Measurements from ENCODE around the gene LDLRAD3. TPM values are rescaled to one million over a fixed set of nuclear protein-coding genes. Genes with fewer than 3 reads are reported as not detected.

The LDLRAD3 gene
- total and polyA plus RNA-seq, 3 donors from 2014 or later, result 7.1 to 14.6 (median 12.0) TPM

DNA sequence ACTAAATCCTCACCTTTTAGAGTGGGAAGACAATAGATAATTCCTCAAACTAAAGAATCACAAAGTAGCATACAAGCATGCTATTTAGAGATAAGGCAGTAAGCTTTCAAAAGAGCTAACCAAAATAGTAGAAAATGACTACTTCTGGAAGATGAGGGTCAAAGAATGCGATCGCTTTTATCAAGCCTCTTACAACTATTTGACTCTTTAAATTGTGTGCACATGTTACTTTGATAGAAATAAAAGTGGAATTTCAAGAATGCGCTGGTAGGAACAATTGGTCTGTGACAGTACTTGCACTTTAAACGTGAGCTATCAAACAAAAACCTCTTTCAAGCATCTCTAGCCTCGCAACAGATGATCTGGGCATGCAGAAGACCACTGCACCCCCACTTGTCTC lies 248.1 kb downstream of the LDLRAD3 start:
- 58 to 66% methylated on average over 5 of the region's 5 CpGs for WGBS, 2 donors
- H3K27ac ChIP-seq, result no peak overlapping the region
- H3K36me3 ChIP-seq (ENCODE audit: low read depth, missing control alignments), result no peaks in the 10 kb centered on the region

DNA sequence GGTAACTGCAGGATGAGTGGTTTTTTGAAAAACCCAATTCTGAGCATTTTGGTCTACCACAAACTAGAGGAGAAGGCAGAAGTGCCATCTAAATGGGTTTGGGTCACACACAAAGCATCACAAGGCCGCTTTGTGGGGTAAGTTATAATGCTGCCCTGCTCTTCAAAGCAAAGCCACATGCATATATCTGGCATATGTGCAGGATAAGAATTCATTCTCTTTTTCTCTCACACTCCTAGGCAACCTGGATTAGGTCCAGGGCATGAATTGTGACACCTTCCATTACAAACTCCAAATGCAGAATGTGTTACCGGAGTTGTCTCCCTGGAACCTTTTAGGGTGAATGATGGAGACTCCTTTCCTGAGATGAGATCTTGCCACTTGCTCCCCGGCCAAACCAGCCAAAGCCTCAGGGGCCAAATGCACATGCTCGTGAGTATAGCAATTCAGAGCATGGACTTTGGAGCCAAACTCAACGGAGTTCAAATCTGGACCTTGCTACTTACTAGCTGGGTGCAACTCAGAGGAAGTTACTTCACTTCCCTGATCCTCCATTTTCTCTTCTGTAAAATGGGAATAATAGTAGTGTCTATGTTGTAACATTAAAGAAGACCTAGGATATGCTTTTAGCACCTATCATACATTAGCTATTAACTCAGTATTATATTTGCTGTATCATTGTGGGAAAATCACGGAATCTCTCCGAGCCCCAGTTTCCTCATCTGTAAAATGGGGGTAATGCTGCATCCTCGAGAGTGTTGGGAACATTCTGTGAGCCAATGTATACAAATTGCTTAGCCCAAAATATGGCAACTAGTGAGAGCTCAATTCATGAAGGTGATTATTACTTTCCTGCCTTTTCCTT lies 248.8 kb downstream of the LDLRAD3 start:
- no peak overlapping the region for H3K4me3 ChIP-seq
- intact Hi-C loops (cut with DNase I; ENCODE audit: low total_unique reads), result no loop called here
- 91 to 97% methylated on average over 8 of the region's 8 CpGs for WGBS, 2 donors
- H3K27me3 ChIP-seq, result no peaks in the 10 kb centered on the region
- no peaks in the 10 kb centered on the region for H3K9me3 ChIP-seq
- H3K27ac ChIP-seq, result no peak overlapping the region
- TF ChIP-seq POLR2A (IDR thresholded peaks at IDR 0.05) (no peak), CTCF (IDR thresholded peaks at IDR 0.05) (no peak)
- no peak for DNase-seq
- H3K36me3 ChIP-seq (ENCODE audit: low read depth, missing control alignments), result no peaks in the 10 kb centered on the region
- peaks cover 14% of the 10 kb centered on the region for H3K4me1 ChIP-seq

More for the DNA sequence above, 248.1 kb downstream of the LDLRAD3 start:
- Histone ChIP-seq H3K4me1 (peaks cover 7% of the 10 kb centered on the region), H3K4me3 (no peak overlapping the region), H3K27me3 (no peaks in the 10 kb centered on the region), H3K9me3 (no peaks in the 10 kb centered on the region)
- TF ChIP-seq CTCF (IDR thresholded peaks at IDR 0.05), result no peak
- TF ChIP-seq POLR2A (IDR thresholded peaks at IDR 0.05), result no peak
- no peak for DNase-seq
- intact Hi-C loops (cut with DNase I; ENCODE audit: low total_unique reads), result no loop called here

DNA sequence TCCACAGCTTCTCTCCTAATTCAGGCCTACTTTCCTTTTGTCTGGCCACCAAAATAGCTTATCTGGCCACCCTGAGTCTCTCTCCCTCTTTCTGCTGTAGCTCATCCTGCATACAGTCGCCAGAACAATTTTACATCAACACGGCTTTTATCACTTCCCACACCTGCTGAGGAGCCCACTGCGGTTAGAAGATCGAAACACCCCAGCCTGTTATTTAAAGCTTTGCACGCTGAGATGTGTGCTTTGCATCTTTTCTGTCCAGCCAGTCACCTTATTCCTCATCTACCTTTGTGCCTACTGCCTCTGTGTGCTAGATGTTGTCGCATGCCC lies 249.4 kb downstream of the LDLRAD3 start:
- no peak overlapping the region for H3K27ac ChIP-seq
- WGBS, 2 donors, result 87 to 90% methylated on average over 6 of the region's 6 CpGs
- no peaks in the 10 kb centered on the region for H3K9me3 ChIP-seq
- peaks cover 14% of the 10 kb centered on the region for H3K4me1 ChIP-seq
- H3K4me3 ChIP-seq, result no peak overlapping the region
- no peaks in the 10 kb centered on the region for H3K27me3 ChIP-seq
- TF ChIP-seq POLR2A (IDR thresholded peaks at IDR 0.05), result no peak
- TF ChIP-seq CTCF (IDR thresholded peaks at IDR 0.05), result no peak
- H3K36me3 ChIP-seq (ENCODE audit: low read depth, missing control alignments), result no peaks in the 10 kb centered on the region
- DNase-seq, result no peak
- intact Hi-C loops (cut with DNase I; ENCODE audit: low total_unique reads), result no loop called here

DNA sequence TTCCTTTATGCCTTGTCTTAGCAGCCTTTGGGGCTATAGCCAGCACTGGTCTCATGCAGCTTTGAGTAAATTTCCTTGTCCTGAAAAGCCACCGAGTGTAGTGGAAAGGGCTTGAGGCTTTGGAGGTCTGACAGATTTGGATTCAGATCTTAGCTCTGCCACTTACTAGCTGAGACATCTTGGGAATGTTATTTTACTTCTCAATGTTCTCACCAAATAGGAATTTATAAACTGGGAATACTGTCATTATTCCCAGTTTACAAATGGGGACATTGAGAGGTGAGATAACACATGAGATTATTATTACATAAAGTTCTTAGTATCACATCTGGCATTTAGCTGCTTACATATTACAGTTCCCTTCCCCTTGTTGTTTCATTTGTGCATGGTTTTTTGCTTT lies 249.9 kb downstream of the LDLRAD3 start:
- Histone ChIP-seq H3K4me1 (peaks cover 14% of the 10 kb centered on the region), H3K36me3 (ENCODE audit: low read depth, missing control alignments) (no peaks in the 10 kb centered on the region), H3K4me3 (no peak overlapping the region), H3K27ac (no peak overlapping the region), H3K9me3 (no peaks in the 10 kb centered on the region), H3K27me3 (no peaks in the 10 kb centered on the region)
- intact Hi-C loops (cut with DNase I; ENCODE audit: low total_unique reads), result no loop called here
- no peak for TF ChIP-seq CTCF (IDR thresholded peaks at IDR 0.05)
- TF ChIP-seq POLR2A (IDR thresholded peaks at IDR 0.05), result no peak
- WGBS, 2 donors, result 78 to 89% methylated on average over 1 of the region's 1 CpG
- no peak for DNase-seq
